MM.1S (cell line): Measurements from ENCODE around the gene GLRA1.

Experiments used
- EZH2 ChIP-seq: fragments of 300-600 bp; sonication (generic); optimal IDR thresholded peaks from 2 replicates; pipeline ENCODE3; 2017; ENCODE audit warnings: low read depth, mild to moderate bottlenecking, antibody characterized with exemption, low read length, mixed read lengths
- TF ChIP-seq, protein P1 (sequence below): fragments of 300-600 bp; sonication (generic); IDR thresholded peaks from 2 replicates; pipeline ENCODE4 v1.5.1; 2016; ENCODE audit warnings: antibody characterized with exemption, low read length, mixed read lengths

DNA sequence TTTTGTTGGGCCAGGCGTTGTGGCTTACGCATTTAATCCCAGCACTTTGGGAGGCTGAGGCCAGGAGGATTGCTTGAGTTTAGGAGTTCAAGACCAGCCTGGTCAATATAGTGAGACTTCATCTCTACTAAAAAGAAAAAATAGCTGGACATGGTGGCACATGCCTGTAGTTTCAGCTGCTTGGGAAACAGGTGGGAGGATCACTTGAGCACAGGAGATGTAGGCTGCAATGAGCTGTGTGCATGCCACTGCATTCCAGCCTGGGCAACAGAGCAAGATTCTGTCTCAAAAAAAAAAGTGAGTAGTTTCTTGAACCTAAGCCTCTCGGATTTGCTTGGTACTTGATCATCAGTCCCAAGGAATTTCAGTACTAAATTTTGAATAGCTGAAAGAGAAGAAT, 126.0 kb downstream of the GLRA1 start:
- TF ChIP-seq, protein P1, sequence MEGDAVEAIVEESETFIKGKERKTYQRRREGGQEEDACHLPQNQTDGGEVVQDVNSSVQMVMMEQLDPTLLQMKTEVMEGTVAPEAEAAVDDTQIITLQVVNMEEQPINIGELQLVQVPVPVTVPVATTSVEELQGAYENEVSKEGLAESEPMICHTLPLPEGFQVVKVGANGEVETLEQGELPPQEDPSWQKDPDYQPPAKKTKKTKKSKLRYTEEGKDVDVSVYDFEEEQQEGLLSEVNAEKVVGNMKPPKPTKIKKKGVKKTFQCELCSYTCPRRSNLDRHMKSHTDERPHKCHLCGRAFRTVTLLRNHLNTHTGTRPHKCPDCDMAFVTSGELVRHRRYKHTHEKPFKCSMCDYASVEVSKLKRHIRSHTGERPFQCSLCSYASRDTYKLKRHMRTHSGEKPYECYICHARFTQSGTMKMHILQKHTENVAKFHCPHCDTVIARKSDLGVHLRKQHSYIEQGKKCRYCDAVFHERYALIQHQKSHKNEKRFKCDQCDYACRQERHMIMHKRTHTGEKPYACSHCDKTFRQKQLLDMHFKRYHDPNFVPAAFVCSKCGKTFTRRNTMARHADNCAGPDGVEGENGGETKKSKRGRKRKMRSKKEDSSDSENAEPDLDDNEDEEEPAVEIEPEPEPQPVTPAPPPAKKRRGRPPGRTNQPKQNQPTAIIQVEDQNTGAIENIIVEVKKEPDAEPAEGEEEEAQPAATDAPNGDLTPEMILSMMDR: no peak
- no peak for TF ChIP-seq EZH2
